Fibroblast of the aortic adventitia (primary cell): ENCODE measurements around the gene ZNHIT3. TPM values are rescaled to one million over a fixed set of nuclear protein-coding genes. Genes with fewer than 3 reads are reported as not detected.
"Not testable (repeated sequence)": the region's sequence is repeated elsewhere in the genome, so short reads cannot be mapped to it uniquely, and the experiment has no call there.

Experiments used
- DNase-seq: peaks from one replicate; pipeline ENCODE4 v3.0.0-alpha.2; 2010; ENCODE audit warnings: low read depth
- H3K4me3 ChIP-seq: 2 replicates; pipeline ENCODE4 v1.5.1; 2011; ENCODE audit warnings: low read depth, mild to moderate bottlenecking, control low read depth, low read length, moderate library complexity
- total RNA-seq: library from RNA; depleted of rRNA; stranded (reverse); fragments of >200 nt; gene quantifications from 2 replicates; pipeline ENCODE4 v1.2.3, GENCODE V29; 2012; ENCODE audit warnings: low replicate concordance
- TF ChIP-seq, protein P1 (sequence below): IDR thresholded peaks from 2 replicates; pipeline ENCODE4 v1.5.1; 2011; ENCODE audit warnings: mild to moderate bottlenecking, low read length, control low read depth, inconsistent platforms; ENCODE audit not compliant: insufficient read depth

Gene ZNHIT3
- total RNA-seq, 1 donor = 26.9 TPM

DNA sequence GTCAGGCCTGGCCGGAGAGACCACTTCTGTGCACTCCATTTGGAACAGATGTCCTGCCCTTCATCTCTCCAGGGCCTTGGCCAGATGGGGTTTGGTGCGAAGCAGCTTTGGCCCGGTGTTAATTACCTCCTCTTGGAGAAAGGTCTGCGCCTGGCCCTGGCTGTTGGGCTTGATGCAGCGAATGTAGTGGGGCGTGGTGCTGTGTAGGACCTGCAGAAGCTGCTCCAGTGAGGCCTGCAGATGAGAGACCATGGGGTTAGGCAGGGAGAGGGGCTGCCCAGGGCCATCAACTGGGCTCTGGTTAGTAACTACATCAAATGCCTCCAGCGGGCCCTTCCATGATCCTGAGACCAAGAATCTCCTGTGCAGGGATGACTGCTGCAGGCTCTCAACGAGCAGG, 18.7 kb downstream of the ZNHIT3 start:
- DNase-seq = no peak
- TF ChIP-seq, protein P1, sequence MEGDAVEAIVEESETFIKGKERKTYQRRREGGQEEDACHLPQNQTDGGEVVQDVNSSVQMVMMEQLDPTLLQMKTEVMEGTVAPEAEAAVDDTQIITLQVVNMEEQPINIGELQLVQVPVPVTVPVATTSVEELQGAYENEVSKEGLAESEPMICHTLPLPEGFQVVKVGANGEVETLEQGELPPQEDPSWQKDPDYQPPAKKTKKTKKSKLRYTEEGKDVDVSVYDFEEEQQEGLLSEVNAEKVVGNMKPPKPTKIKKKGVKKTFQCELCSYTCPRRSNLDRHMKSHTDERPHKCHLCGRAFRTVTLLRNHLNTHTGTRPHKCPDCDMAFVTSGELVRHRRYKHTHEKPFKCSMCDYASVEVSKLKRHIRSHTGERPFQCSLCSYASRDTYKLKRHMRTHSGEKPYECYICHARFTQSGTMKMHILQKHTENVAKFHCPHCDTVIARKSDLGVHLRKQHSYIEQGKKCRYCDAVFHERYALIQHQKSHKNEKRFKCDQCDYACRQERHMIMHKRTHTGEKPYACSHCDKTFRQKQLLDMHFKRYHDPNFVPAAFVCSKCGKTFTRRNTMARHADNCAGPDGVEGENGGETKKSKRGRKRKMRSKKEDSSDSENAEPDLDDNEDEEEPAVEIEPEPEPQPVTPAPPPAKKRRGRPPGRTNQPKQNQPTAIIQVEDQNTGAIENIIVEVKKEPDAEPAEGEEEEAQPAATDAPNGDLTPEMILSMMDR = no peak
- no peak overlapping the region for H3K4me3 ChIP-seq

DNA sequence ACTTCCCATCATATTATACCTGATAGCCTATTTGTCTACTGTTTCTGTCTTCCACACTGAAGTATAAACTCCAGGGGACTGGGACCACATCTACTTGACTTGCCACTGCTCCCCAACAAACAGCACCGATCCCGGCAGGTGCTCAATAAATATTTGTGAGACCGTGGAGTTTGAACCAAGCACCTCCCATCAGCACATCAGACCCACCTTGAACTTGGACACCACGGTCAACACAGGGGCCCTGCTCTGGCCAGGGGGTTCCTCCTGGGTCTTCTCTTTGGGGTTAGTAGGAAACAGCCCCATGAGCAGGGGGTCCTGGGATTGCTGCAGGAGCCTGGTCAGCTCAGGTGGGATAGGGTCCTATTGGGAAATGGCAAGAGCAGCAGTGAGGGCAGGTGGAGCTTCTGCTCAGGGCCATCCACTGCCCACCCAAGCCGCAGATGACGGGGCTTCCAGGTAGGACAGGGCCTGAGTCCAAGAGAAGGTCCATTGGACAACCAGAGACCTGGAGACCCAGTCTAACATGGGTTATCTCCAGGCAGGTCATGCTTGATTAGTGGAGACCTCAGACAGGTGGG, 19.9 kb downstream of the ZNHIT3 start:
- TF ChIP-seq, protein P1 = no peak
- no peak for DNase-seq
- H3K4me3 ChIP-seq = no peak overlapping the region

DNA sequence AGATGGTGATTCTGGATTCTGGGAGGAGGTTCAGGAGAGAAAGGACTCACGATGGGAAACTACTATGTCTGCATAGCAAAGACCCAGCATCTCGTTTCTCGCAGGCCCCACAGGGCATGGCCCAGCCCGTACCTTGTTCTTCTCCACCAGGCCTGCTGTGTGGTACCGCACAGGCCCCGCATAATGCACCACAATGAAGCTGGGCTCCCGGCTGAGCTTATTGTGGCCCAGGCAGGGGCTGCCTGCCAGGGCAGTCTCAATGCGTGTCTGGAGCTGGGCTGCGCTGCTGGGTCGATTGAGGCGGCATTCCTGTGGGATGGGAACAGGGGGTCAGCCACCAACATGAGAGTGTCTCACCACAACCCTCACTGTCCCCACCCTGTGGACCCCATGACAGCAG, 20.4 kb downstream of the ZNHIT3 start:
- no peak overlapping the region for H3K4me3 ChIP-seq
- no peak for DNase-seq
- TF ChIP-seq, protein P1 = no peak

DNA sequence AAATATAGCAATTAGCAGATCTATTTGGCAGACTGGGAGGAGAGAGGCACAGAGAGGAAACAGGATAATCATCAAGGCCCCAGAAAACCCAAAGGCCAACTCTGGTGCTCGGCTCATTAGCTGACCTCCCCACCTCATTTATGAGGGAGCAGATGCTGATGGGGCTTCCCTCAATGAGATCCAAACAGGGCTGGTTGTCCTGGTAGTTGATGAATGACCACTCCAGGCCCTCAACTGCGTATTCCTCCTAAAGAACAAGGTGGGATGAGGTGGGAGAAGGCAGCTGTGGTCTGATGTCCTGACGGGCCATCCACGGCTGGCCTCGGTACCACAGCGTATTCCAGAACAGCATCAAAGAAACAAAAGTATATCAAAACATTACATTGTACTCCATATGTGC, 20.8 kb downstream of the ZNHIT3 start:
- no peak for DNase-seq
- TF ChIP-seq, protein P1 = no peak
- no peak overlapping the region for H3K4me3 ChIP-seq

DNA sequence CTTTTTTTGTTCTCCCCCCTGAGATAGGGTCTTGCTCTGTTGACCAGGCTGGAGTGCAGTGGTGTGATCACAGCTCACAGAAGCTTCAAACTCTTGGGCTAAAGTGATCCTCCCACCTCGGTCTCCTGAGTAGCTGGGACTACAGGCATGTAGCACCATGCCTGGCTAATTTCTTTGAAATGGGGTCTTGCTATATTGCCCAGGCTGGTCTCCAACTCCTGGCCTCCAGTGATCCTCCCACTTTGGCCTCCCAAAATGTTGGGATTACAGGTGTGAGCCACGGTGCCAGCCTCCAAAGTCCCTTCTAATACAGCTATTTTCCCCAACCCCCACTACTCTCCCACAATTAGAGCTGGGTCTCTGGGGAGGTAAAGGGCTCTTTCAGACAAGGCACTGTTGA, 22.0 kb downstream of the ZNHIT3 start:
- not testable (repeated sequence) for H3K4me3 ChIP-seq

DNA sequence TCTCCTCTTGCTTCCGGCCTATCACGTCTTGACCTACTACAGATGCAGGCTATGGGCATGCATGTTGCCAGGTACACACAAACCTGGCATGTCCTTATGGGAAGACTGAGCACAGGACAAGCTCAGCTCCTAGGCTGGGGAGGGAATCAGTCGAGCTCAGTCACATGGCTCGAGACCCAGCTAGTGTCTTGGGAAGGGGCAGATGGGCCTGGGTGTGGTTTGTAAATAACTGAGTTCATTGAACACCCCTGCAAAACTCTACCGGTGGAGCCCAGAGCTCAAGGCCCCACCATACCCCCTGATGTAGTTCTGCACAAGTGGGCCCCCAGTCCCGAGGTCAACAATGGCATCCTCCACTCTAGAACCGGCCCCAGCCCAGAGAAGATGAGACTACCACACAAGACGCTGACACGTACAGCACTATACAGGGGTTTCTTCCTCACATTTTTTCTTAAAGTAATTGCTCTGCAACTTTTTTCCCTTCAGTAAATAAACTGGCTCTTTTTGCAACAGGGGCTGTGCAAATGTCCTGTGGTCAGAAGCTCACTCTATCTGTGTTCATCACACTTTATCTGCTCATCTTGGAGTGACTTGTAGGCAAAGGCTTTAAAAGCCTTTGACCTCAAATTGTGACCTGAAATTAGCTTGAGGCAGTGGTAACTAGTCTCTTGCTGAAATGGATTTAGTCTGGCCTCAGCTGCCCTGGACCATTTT, 22.9 kb downstream of the ZNHIT3 start:
- TF ChIP-seq, protein P1 = no peak
- no peak overlapping the region for H3K4me3 ChIP-seq
- no peak for DNase-seq

More for the DNA sequence above, 22.0 kb downstream of the ZNHIT3 start:
- not testable (repeated sequence) for DNase-seq

DNA sequence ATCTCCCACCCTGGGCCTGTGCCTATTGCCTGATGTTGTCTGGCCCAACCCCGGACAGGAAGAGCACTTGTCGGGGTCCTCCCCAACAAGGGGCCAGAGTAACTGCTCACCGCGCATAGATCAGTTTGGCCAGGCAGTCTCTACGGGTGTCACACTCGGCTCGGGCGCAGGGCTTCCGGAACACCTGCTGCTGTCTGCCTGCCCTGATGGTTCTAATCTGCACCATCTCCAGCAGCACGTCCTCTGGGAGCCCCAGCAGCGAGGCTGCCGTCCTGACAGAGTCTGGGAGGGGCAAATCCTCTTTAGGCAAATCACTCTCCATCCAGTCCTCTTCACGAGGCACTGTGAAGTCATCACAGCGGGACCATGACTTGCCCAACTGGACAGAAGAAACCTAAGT, 24.2 kb downstream of the ZNHIT3 start:
- no peak for DNase-seq
- H3K4me3 ChIP-seq = no peak overlapping the region
- TF ChIP-seq, protein P1 = no peak
